ENCODE measurements around the gene HIGD1B. TPM values are rescaled to one million over a fixed set of nuclear protein-coding genes. Genes with fewer than 3 reads are reported as not detected.
A peak's percentile ranks its signal among the peaks of the same experiment; 100 is the strongest.

The HIGD1B gene
- total RNA-seq, 1 donor from 2014 or later, result not detected

GRCh38 chr17:44867841-44868240, 20.2 kb downstream of the HIGD1B start:
- Mint-ChIP-seq H3K27ac (peak overlapping the region; percentile 52), H3K4me1 (ENCODE audit: low read depth) (no peaks in the 10 kb centered on the region), H3K4me3 (ENCODE audit: low read depth) (no peak overlapping the region), H3K9me3 (ENCODE audit: low read depth) (no peaks in the 10 kb centered on the region), H3K27me3 (no peaks in the 10 kb centered on the region), H3K36me3 (ENCODE audit: insufficient read depth) (peaks cover 29% of the 10 kb centered on the region)
- TF ChIP-seq CTCF (IDR thresholded peaks at IDR 0.05; ENCODE audit: unreplicated experiment), result no peak
- no peak for DNase-seq (ENCODE audit: low spot score, unreplicated experiment)

GRCh38 chr17:44871556-44871955, 23.9 kb downstream of the HIGD1B start:
- DNase-seq (ENCODE audit: low spot score, unreplicated experiment), result no peak
- TF ChIP-seq CTCF (IDR thresholded peaks at IDR 0.05; ENCODE audit: unreplicated experiment), result no peak
- Mint-ChIP-seq H3K4me1 (ENCODE audit: low read depth) (no peaks in the 10 kb centered on the region), H3K27me3 (no peaks in the 10 kb centered on the region), H3K27ac (no peak overlapping the region), H3K9me3 (ENCODE audit: low read depth) (no peaks in the 10 kb centered on the region), H3K36me3 (ENCODE audit: insufficient read depth) (peaks cover 27% of the 10 kb centered on the region), H3K4me3 (ENCODE audit: low read depth) (no peak overlapping the region)

GRCh38 chr17:44872131-44872768, 24.6 kb downstream of the HIGD1B start:
- Mint-ChIP-seq H3K4me1 (ENCODE audit: low read depth) (no peaks in the 10 kb centered on the region), H3K4me3 (ENCODE audit: low read depth) (no peak overlapping the region), H3K27ac (no peak overlapping the region), H3K9me3 (ENCODE audit: low read depth) (no peaks in the 10 kb centered on the region), H3K27me3 (no peaks in the 10 kb centered on the region), H3K36me3 (ENCODE audit: insufficient read depth) (peaks cover 29% of the 10 kb centered on the region)
- no peak for DNase-seq (ENCODE audit: low spot score, unreplicated experiment)
- TF ChIP-seq CTCF (IDR thresholded peaks at IDR 0.05; ENCODE audit: unreplicated experiment), result no peak

- peak overlapping the region; percentile 57 for H3K27ac Mint-ChIP-seq
- no peak for DNase-seq (ENCODE audit: low spot score, unreplicated experiment)
- H3K9me3 Mint-ChIP-seq (ENCODE audit: low read depth), result no peaks in the 10 kb centered on the region
- no peak for TF ChIP-seq CTCF (IDR thresholded peaks at IDR 0.05; ENCODE audit: unreplicated experiment)
- H3K4me1 Mint-ChIP-seq (ENCODE audit: low read depth), result no peaks in the 10 kb centered on the region
- no peaks in the 10 kb centered on the region for H3K27me3 Mint-ChIP-seq
- peaks cover 24% of the 10 kb centered on the region for H3K36me3 Mint-ChIP-seq (ENCODE audit: insufficient read depth)
- no peak overlapping the region for H3K4me3 Mint-ChIP-seq (ENCODE audit: low read depth)
Measured at GRCh38 chr17:44875761-44876160, 28.1 kb downstream of the HIGD1B start.

GRCh38 chr17:44877121-44877520, 29.4 kb downstream of the HIGD1B start:
- Mint-ChIP-seq H3K9me3 (ENCODE audit: low read depth) (no peaks in the 10 kb centered on the region), H3K36me3 (ENCODE audit: insufficient read depth) (peaks cover 20% of the 10 kb centered on the region), H3K4me1 (ENCODE audit: low read depth) (no peaks in the 10 kb centered on the region), H3K27ac (no peak overlapping the region), H3K27me3 (no peaks in the 10 kb centered on the region), H3K4me3 (ENCODE audit: low read depth) (no peak overlapping the region)
- DNase-seq (ENCODE audit: low spot score, unreplicated experiment), result no peak
- no peak for TF ChIP-seq CTCF (IDR thresholded peaks at IDR 0.05; ENCODE audit: unreplicated experiment)

All from progenitor cell of endocrine pancreas (in vitro differentiated cells).